Measurements from ENCODE around the gene HS6ST3. TPM values are rescaled to one million over a fixed set of nuclear protein-coding genes. Genes with fewer than 3 reads are reported as not detected.

The HS6ST3 gene
- total RNA-seq, 4 donors from 2014 or later: 0.04 to 0.59 (median 0.57) TPM; not detected in 1

GRCh38 chr13:96615252-96615651, 525.3 kb downstream of the HS6ST3 start:
- Histone ChIP-seq H3K27me3 (no peaks in the 10 kb centered on the region), H3K4me1 (no peaks in the 10 kb centered on the region), H3K4me3 (no peak overlapping the region), H3K36me3 (no peaks in the 10 kb centered on the region), H3K27ac (no peak overlapping the region), H3K9me3 (no peaks in the 10 kb centered on the region)
- 87% methylated on average over 1 of the region's 1 CpG for WGBS, 2 donors
- no peak for TF ChIP-seq CTCF (IDR thresholded peaks at IDR 0.05)
- TF ChIP-seq POLR2A (IDR thresholded peaks at IDR 0.05): no peak
- intact Hi-C loops (cut with DNase I): no loop called here
- DNase-seq: no peak

GRCh38 chr13:96617528-96617927, 527.6 kb downstream of the HS6ST3 start:
- no peaks in the 10 kb centered on the region for H3K36me3 ChIP-seq
- H3K27me3 ChIP-seq: no peaks in the 10 kb centered on the region
- no peak for DNase-seq
- H3K27ac ChIP-seq: no peak overlapping the region
- no peaks in the 10 kb centered on the region for H3K9me3 ChIP-seq
- intact Hi-C loops (cut with DNase I): no loop called here
- H3K4me3 ChIP-seq: no peak overlapping the region
- H3K4me1 ChIP-seq: no peaks in the 10 kb centered on the region
- WGBS, 2 donors: 51 to 59% methylated on average over 2 of the region's 2 CpGs
- TF ChIP-seq CTCF (IDR thresholded peaks at IDR 0.05) (no peak), POLR2A (IDR thresholded peaks at IDR 0.05) (no peak)

GRCh38 chr13:96621634-96622183, 531.8 kb downstream of the HS6ST3 start:
- TF ChIP-seq CTCF (IDR thresholded peaks at IDR 0.05) (no peak), POLR2A (IDR thresholded peaks at IDR 0.05) (no peak)
- no peaks in the 10 kb centered on the region for H3K4me1 ChIP-seq
- H3K27ac ChIP-seq: no peak overlapping the region
- H3K36me3 ChIP-seq: no peaks in the 10 kb centered on the region
- 32 to 58% methylated on average over 3 of the region's 3 CpGs for WGBS, 2 donors
- no peaks in the 10 kb centered on the region for H3K9me3 ChIP-seq
- DNase-seq: no peak
- intact Hi-C loops (cut with DNase I): no loop called here
- H3K4me3 ChIP-seq: no peak overlapping the region
- H3K27me3 ChIP-seq: no peaks in the 10 kb centered on the region

- WGBS, 2 donors: 55 to 82% methylated on average over 2 of the region's 2 CpGs
- no peak for TF ChIP-seq CTCF (IDR thresholded peaks at IDR 0.05)
- no peak for TF ChIP-seq POLR2A (IDR thresholded peaks at IDR 0.05)
- no peaks in the 10 kb centered on the region for H3K9me3 ChIP-seq
- H3K27ac ChIP-seq: no peak overlapping the region
- intact Hi-C loops (cut with DNase I): no loop called here
- H3K36me3 ChIP-seq: no peaks in the 10 kb centered on the region
- DNase-seq: no peak
- no peaks in the 10 kb centered on the region for H3K27me3 ChIP-seq
- no peaks in the 10 kb centered on the region for H3K4me1 ChIP-seq
- no peak overlapping the region for H3K4me3 ChIP-seq
Measured at GRCh38 chr13:96629331-96629730, 539.4 kb downstream of the HS6ST3 start.

- Histone ChIP-seq H3K27ac (no peak overlapping the region), H3K4me1 (no peaks in the 10 kb centered on the region), H3K4me3 (no peak overlapping the region), H3K9me3 (no peaks in the 10 kb centered on the region), H3K27me3 (no peaks in the 10 kb centered on the region), H3K36me3 (no peaks in the 10 kb centered on the region)
- 82 to 87% methylated on average over 9 to 11 of the region's 11 CpGs for WGBS, 2 donors
- DNase-seq: no peak
- intact Hi-C loops (cut with DNase I): no loop called here
- no peak for TF ChIP-seq POLR2A (IDR thresholded peaks at IDR 0.05)
- no peak for TF ChIP-seq CTCF (IDR thresholded peaks at IDR 0.05)
Measured at GRCh38 chr13:96632536-96633320, 542.8 kb downstream of the HS6ST3 start.
